ENCODE measurements around the gene DZIP1.

Gene DZIP1

DNA sequence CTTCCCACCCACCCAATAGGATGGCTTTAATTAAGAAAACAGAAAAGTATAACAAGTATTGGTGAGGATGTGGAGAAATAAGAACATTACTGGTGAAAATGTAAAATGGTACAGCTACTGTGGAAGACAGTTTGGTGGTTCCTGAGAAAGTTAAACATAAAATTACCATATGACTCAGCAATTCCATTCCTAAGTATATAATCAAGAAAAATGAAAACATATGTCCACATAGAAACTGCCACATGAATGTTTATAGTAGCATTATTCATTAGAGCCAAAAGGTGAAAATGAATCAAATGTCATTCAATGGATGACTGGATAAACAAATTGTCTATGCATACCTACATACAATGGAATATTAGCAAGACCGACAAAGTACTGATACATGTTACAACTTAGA is 16.9 kb downstream of the DZIP1 start:
- Mint-ChIP-seq H3K36me3 (ENCODE audit: low read depth) (no peaks in the 10 kb centered on the region), H3K9me3 (no peaks in the 10 kb centered on the region), H3K27ac (no peak overlapping the region), H3K4me1 (ENCODE audit: low read depth) (no peaks in the 10 kb centered on the region), H3K4me3 (no peak overlapping the region), H3K27me3 (peaks cover 36% of the 10 kb centered on the region)
- no peak for DNase-seq

DNA sequence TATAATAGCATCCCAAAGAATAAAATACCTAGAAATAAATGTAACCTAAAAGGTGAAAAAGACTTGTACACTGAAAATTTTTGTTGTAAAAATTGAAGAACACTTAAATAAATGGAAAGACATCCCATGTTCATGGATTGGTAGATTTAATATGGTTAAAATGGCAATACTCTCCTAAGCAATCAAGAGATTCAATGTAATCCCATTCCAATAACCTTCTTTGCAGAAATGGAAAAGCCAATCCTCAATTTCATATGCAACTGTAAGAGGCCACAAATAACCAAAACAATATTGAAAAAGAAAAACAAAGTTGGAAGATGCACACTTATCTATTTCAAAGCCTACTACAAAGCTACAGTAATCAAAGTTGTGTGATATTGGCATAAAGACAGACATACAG is 17.7 kb downstream of the DZIP1 start:
- no peaks in the 10 kb centered on the region for H3K9me3 Mint-ChIP-seq
- no peaks in the 10 kb centered on the region for H3K4me1 Mint-ChIP-seq (ENCODE audit: low read depth)
- H3K27ac Mint-ChIP-seq = no peak overlapping the region
- no peaks in the 10 kb centered on the region for H3K36me3 Mint-ChIP-seq (ENCODE audit: low read depth)
- no peak for DNase-seq
- peaks cover 32% of the 10 kb centered on the region for H3K27me3 Mint-ChIP-seq
- H3K4me3 Mint-ChIP-seq = no peak overlapping the region

DNA sequence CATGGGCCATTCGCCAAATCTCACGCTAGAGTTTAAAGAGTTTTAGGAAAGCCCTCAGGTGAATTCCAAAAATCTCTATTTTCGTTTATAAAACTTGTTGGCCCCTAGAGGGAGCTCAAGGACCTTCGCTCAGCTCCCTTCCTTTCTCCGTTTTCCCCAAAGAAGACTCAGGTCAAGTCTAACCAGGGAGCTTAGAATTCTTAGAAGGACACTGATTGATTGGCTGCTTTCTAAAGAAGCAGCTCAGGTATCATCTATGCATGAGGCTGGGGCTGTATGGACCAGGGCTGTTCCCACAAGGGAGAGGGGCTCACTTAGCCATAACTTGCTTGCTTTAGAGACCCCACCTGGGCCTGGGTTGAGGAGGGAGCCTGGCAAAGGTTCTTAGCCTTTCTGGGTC is 20.5 kb downstream of the DZIP1 start:
- H3K36me3 Mint-ChIP-seq (ENCODE audit: low read depth) = no peaks in the 10 kb centered on the region
- peaks cover 23% of the 10 kb centered on the region for H3K27me3 Mint-ChIP-seq
- DNase-seq = no peak
- H3K27ac Mint-ChIP-seq = no peak overlapping the region
- no peaks in the 10 kb centered on the region for H3K9me3 Mint-ChIP-seq
- H3K4me1 Mint-ChIP-seq (ENCODE audit: low read depth) = no peaks in the 10 kb centered on the region
- no peak overlapping the region for H3K4me3 Mint-ChIP-seq

DNA sequence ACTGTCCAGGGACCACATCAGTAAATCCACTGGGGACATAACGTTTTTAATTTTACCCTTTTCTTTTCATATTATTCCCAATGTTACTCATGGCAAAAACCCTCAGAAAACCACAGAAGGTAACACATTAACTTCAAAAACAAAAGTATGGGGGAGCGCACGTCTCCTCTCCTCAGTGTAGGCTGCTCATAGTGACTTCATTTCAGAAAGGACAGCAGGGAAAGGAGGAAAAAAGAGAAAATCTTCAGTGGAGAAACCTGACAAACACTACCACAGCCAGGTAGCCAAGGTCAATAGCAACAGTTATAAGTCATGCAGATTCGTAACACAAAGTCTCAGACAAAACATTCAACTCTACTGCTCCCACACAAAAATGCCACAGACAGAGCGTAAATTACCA is 21.4 kb downstream of the DZIP1 start:
- DNase-seq = no peak
- peaks cover 23% of the 10 kb centered on the region for H3K27me3 Mint-ChIP-seq
- H3K36me3 Mint-ChIP-seq (ENCODE audit: low read depth) = no peaks in the 10 kb centered on the region
- no peak overlapping the region for H3K27ac Mint-ChIP-seq
- no peak overlapping the region for H3K4me3 Mint-ChIP-seq
- no peaks in the 10 kb centered on the region for H3K9me3 Mint-ChIP-seq
- no peaks in the 10 kb centered on the region for H3K4me1 Mint-ChIP-seq (ENCODE audit: low read depth)

DNA sequence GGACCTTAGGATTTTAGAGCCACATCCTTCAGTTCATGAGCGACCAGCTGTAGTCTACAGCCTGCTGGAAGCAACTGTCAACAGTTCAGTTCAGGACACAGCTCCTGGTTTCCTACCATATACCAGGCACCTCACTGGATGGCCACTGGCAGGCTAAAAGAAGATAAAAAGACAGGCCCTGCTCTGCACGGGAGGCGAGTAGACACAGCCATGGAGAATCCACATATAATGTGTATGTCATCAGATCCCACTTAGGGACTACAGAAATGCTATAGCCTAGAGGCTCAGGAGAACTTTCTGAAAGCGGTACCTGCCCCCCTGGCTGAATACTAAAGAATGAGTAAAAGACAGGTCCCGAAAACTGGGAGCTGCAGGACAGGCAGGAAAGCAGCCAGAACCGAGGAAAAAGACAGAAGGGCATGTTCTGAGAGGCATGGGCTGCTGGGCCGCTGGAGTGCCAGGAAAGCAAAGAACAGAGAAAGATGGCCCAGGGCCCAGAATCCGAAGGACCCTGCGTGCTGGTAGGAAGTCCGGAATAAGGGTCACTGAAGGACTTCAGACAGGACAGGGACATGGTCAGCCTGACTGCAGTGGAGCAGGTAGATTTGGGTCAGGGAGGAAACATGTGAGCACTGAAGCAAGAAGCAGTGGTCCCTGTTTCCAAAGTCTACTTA is 23.5 kb downstream of the DZIP1 start:
- no peak overlapping the region for H3K27ac Mint-ChIP-seq
- H3K36me3 Mint-ChIP-seq (ENCODE audit: low read depth) = no peaks in the 10 kb centered on the region
- no peak overlapping the region for H3K4me3 Mint-ChIP-seq

DNA sequence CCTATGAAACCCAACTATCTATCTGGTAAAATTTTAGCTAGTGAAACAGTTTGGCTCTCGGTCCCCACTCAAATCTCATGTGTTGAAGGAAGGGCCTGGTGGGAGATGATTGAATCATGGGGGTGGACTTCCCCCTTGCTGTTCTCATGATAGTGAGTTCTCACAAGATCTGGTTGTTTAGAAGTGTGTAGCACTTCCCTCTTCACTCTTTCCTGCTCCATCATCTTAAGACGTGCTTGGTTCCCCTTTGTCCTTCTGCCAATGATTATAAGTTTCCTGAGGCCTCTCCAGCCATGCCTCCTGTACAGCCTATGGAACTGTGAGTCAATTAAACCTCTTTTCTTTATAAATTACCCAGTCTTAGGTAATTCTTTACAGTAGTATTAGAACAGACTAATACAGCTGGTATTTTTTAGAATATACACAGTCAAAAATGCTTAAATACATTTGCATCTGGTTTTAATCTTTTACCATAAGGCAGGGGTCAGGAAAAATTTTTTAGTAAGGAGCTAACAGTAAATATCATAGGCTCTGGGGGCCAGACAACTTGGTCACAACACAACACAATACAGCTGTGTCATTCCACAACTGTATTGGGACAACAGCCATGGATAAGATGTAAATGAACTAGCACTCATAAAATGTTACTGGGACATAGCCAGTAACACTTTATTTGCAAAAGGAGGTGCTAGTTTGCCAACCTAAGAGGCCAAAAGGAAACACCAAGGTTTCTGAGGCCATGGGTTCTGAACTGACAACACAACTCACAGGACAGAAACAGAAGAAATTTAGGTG is 24.3 kb downstream of the DZIP1 start:
- Mint-ChIP-seq H3K4me3 (no peak overlapping the region), H3K27ac (no peak overlapping the region), H3K27me3 (peaks cover 20% of the 10 kb centered on the region), H3K36me3 (ENCODE audit: low read depth) (no peaks in the 10 kb centered on the region), H3K9me3 (no peaks in the 10 kb centered on the region), H3K4me1 (ENCODE audit: low read depth) (no peaks in the 10 kb centered on the region)
- no peak for DNase-seq

More for the DNA sequence above, 23.5 kb downstream of the DZIP1 start:
- H3K9me3 Mint-ChIP-seq = no peaks in the 10 kb centered on the region
- no peaks in the 10 kb centered on the region for H3K4me1 Mint-ChIP-seq (ENCODE audit: low read depth)
- H3K27me3 Mint-ChIP-seq = peaks cover 23% of the 10 kb centered on the region
- no peak for DNase-seq

DNA sequence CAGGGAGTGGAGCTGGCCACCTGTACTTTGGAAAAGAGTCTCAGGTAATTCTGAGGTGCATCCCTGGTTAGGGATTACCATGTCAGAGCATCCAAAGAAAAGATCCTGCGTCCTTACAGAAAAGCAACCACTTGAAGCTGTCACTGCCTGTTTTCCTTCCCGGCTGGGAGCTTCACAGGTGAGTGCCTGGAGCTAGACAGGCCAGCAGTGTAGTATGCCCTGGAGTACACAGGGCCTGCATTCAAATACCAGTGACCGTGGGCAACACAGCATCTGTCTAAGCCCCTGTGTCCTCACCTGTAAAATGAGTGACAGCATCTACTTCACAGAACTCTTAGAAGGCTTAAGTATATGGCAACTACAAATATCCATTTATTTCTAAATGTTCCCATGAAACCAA is 29.0 kb downstream of the DZIP1 start:
- no peaks in the 10 kb centered on the region for H3K9me3 Mint-ChIP-seq
- no peak overlapping the region for H3K4me3 Mint-ChIP-seq
- H3K4me1 Mint-ChIP-seq (ENCODE audit: low read depth) = no peaks in the 10 kb centered on the region
- DNase-seq = no peak
- peaks cover 12% of the 10 kb centered on the region for H3K27me3 Mint-ChIP-seq
- no peaks in the 10 kb centered on the region for H3K36me3 Mint-ChIP-seq (ENCODE audit: low read depth)
- H3K27ac Mint-ChIP-seq = no peak overlapping the region

DNA sequence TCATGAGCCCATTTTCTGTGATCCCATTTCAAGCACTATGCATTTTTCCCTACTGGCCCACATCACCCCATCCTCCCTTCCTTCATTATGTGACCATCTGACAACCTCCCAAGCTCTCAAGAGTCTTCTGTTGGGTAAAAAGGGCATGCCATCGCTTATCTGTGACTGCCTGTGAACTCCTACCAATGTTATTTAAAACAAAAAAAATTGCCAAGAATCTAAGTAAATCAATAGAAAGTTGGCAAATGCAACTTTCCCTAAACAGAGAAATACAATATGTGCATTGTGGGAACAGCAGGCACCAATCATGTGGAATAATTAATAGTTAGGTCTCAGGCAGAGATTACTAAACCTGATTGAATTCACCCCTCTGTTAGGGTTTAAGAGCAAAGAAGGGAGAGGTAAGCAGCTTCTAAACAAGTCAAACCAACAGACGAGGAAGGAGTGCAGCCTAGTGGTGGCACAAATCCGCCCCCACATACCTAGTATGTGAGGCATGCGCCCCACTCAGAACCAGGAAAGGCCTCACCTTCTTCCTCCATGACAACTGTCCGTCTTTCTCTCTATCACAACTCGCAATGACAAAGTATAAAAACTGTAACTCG is 29.8 kb downstream of the DZIP1 start:
- Mint-ChIP-seq H3K27ac (no peak overlapping the region), H3K4me3 (no peak overlapping the region), H3K27me3 (peaks cover 12% of the 10 kb centered on the region), H3K9me3 (no peaks in the 10 kb centered on the region), H3K36me3 (ENCODE audit: low read depth) (no peaks in the 10 kb centered on the region), H3K4me1 (ENCODE audit: low read depth) (no peaks in the 10 kb centered on the region)
- no peak for DNase-seq

DNA sequence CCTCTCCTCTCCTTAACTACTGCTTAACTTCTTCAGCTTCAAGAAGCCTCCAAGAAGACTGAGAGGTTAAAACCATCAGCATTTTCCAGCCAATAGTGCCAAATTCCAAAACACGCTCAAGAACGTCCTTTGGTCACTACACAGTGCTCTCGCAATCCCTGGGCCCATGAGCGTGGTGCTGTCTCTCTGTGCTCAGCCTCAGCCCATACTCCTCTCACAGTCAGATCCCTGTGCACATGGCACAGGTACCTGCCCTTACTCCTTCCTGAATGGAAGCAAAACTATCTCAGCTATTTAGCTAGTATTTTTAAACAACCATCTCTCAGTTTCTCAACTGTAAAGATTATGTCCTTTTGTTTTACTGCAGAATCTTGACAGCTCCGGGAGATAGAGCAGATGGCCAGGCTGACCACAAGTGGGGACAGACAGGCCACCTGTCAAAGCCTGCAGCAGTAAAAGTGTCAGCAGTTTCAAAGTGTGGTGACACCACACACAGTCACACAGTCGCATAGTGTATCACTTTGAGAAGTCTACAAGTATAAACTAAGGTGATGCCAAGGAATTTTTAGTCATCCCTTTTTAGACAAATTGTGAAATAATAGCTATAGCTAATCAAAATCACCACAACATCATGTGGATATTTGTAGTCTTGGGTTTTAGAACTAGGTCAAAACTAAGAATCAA is 35.7 kb downstream of the DZIP1 start:
- DNase-seq = no peak
- no peaks in the 10 kb centered on the region for H3K36me3 Mint-ChIP-seq (ENCODE audit: low read depth)

DNA sequence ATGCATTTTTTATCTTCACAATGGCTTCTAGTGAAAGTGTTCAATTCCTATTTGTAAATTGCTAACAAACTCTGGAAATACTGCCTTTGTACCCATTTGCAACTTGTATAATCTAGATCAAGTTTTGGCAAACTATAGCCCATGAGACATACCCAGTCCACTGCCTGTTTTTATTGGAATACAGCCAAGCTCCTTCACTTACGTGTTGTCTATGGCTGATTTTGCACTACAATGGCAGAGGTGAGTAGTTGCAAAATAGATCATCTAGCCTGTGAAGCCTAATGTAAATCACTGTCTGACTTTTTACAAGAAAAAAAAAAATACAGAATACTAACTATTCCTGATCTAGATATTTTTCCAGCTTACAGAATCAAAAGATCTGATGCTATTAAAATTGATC is 37.1 kb downstream of the DZIP1 start:
- no peaks in the 10 kb centered on the region for H3K4me1 Mint-ChIP-seq (ENCODE audit: low read depth)
- H3K9me3 Mint-ChIP-seq = no peaks in the 10 kb centered on the region
- DNase-seq = no peak

More for the DNA sequence above, 35.7 kb downstream of the DZIP1 start:
- Mint-ChIP-seq H3K4me1 (ENCODE audit: low read depth) (no peaks in the 10 kb centered on the region), H3K27ac (no peak overlapping the region), H3K9me3 (no peaks in the 10 kb centered on the region), H3K4me3 (no peak overlapping the region), H3K27me3 (peaks cover 16% of the 10 kb centered on the region)

DNA sequence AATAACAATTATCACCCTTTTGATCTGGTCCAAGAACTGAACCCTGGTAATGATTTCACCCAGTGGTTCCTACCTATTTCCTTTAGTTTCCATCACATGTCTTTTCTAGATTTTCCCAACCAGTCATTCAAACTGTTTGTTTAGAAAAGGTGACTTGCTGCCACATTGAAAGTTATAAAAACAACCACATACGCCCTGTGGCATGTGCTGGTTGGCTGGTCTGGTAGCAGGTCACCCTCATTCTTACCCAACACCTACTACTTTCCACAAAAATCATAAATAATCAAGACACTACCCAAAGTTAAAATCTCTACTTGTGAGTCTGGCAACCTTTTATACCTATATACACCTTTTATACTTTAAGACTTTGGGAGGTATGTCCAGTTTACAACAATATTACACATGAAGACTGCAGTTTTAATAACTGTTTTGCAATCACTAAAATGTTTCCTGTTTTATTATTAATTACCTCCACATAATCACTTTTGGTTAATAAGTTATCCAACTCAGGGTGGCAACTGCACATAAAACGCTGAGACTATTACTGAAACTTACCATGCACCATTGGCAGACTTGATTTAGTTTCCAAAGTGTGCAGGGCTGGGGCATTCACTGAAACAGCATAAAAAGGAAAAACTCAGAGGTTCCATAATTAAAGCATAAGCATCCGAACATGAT is 38.9 kb downstream of the DZIP1 start:
- no peaks in the 10 kb centered on the region for H3K4me1 Mint-ChIP-seq (ENCODE audit: low read depth)
- H3K27me3 Mint-ChIP-seq = peaks cover 24% of the 10 kb centered on the region
- DNase-seq = no peak
- H3K27ac Mint-ChIP-seq = no peak overlapping the region
- H3K4me3 Mint-ChIP-seq = no peak overlapping the region
- H3K36me3 Mint-ChIP-seq (ENCODE audit: low read depth) = no peaks in the 10 kb centered on the region
- H3K9me3 Mint-ChIP-seq = no peaks in the 10 kb centered on the region

More for the DNA sequence above, 37.1 kb downstream of the DZIP1 start:
- no peaks in the 10 kb centered on the region for H3K36me3 Mint-ChIP-seq (ENCODE audit: low read depth)
- H3K27me3 Mint-ChIP-seq = peaks cover 14% of the 10 kb centered on the region
- H3K27ac Mint-ChIP-seq = no peak overlapping the region
- H3K4me3 Mint-ChIP-seq = no peak overlapping the region

DNA sequence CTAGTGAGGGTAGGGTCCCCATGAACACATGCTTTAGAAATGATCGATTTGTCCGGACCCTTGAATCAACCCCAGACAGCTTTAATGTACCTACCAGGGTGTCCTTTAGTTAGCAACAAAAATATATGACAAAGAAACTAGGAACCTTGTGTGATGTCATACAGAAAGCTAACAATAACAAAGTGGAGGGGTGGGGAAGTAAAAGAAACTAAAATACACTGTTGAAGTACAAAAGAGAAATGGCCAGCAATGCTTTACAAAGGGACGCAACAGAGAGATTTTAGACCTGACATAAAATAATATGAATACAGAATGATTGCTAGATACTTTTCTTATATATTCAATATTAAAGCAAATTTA is 40.0 kb downstream of the DZIP1 start:
- Mint-ChIP-seq H3K27me3 (peaks cover 26% of the 10 kb centered on the region), H3K36me3 (ENCODE audit: low read depth) (no peaks in the 10 kb centered on the region), H3K27ac (no peak overlapping the region), H3K9me3 (no peaks in the 10 kb centered on the region), H3K4me1 (ENCODE audit: low read depth) (no peaks in the 10 kb centered on the region), H3K4me3 (no peak overlapping the region)
- DNase-seq = no peak

DNA sequence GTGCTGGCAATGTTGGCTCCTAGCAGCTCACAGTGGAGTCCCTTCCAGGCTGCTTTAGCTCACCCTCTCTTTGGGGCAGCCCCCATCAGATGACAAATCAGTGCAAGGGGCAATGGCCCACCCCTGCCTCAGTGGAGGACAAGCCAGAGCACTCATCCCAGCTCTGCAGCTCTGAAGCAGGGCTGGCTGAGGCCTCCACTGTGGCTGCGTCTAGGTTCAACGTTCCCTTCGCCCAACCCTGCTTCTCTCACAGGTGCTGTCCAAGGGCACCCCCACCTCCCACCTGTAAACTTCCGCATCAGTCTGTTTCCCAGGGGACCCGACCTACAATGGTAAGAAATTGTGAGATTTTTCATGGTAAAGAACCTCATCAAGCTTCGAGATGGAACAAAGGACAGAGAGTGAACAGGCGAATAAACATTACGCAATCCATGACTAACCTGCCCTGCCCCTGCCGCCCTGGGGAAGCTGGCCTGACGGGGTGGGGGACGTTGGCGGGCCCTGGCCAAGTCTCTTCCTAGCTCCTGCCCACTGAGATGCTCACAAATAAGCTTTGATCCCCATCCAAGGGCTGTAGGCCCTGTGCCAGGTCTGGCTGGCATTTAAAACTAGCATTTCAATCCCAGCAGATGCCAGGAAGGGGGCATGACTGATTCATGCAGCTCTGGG is 40.5 kb downstream of the DZIP1 start:
- no peaks in the 10 kb centered on the region for H3K9me3 Mint-ChIP-seq
- no peaks in the 10 kb centered on the region for H3K36me3 Mint-ChIP-seq (ENCODE audit: low read depth)
- no peak for DNase-seq
- peaks cover 24% of the 10 kb centered on the region for H3K27me3 Mint-ChIP-seq
- H3K4me1 Mint-ChIP-seq (ENCODE audit: low read depth) = no peaks in the 10 kb centered on the region
- H3K27ac Mint-ChIP-seq = no peak overlapping the region
- H3K4me3 Mint-ChIP-seq = no peak overlapping the region

DNA sequence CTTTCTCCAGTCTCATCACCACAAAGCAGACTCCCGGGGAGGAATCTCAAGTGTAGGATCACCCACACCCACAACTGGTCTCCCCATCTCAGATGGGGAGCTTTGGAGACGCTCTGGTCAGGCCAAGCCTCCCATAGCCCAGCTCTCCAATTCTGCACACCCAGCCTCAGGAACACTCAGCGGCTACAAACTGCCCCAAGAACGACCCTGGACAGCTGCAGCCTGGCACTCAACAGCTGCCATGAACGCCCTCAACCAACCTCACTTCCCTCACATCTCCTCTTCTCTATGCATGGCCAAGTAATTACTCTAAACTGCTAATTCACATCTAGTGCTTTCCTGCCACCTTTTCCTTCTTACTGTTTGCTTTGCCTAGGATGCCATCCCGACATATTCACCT is 42.6 kb downstream of the DZIP1 start:
- no peaks in the 10 kb centered on the region for H3K9me3 Mint-ChIP-seq
- no peaks in the 10 kb centered on the region for H3K4me1 Mint-ChIP-seq (ENCODE audit: low read depth)
- peaks cover 24% of the 10 kb centered on the region for H3K27me3 Mint-ChIP-seq
- no peak overlapping the region for H3K4me3 Mint-ChIP-seq
- H3K36me3 Mint-ChIP-seq (ENCODE audit: low read depth) = no peaks in the 10 kb centered on the region
- H3K27ac Mint-ChIP-seq = no peak overlapping the region
- DNase-seq = no peak
